GDM1 (cell line): Measurements from ENCODE around the gene PAOX.

ENCODE experiments used
- DNase-seq: peaks from one replicate; lab custom pipeline; 2025; lab: John Stamatoyannopoulos, UW

The PAOX gene

DNA sequence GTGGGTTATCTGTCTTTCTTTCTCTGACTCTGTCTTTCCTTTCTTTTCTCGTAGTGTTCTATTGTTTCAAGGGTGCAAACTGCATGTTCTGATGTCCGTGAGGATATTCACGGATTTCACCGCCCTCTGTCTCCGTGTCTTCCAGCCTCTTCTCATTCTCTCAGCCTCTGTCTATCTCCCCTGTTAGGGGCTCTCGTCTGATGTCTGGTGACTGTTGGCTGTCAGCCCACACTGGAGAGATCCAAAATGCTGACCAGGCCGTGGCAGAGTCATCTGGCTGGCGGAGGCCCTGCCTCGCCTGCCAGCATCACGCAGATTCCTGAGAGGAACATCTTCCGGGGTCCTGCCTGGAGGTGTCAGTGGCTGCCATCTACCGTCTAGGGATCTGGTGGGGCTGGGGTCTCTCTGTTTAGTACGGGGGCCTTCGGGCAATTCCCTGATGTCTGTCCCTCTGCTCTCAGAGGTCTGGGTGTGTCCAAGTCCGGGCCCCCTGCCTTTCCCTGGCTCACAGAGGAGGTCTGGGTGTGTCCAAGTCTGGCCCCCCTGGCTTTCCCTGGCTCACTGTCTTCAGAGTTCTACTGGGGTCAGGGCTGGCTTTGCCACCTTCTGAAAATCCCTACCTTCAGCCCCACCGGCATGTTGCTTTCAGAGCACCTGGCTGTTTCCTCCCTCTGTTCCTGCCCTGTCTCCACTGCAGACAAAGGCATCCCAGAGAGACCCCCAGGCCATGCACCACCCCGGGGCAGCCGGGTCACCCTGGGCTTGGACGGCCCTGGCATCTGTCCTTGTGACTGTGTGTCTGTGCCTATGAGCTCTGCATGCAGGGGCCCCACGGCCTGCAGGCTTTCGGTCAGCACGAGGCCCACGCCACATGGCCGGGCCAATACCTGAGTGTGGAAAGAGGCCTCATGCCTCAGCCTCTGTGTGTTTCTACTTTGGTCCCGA is 60.7 kb downstream of the PAOX start:
- no peak for DNase-seq

DNA sequence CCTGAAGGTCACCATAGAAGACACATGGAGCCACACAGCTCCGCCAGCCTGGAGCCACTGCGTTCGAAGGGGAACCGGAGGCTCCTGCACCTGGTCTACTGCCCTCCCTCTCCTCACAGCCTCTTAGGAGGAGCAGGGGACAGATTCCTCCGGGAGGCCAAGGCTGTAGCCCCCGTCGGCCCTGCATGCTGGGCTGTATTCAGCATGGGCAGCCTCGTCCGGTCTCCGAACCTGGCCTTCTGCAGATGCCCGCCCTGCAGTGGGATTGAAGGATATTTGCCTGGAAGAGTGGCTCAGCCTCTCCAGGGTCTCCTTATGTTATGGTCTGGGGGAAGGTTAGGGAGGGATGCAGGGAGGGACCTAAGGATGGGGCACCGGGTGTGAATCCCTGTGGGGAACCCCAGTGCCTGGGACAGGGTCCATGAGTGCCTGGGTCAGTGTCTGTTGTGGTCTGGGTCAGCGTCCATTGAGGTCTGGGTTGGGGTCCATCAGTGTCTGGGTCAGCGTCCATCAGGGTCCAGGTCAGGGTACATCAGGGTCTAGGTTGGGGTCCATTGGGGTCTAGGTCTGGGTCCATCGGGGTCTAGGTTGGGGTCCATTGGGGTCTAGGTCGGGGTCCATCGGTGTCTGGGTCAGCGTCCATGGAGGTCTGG is 61.7 kb downstream of the PAOX start:
- no peak for DNase-seq
